Forelimb muscle (tissue), 1 donor: ENCODE data around the gene DIP2A. TPM values are rescaled to one million over a fixed set of nuclear protein-coding genes. Genes with fewer than 3 reads are reported as not detected.

Experiments
- DNase-seq: peaks from one replicate; pipeline ENCODE4 v3.0.0-alpha.2; 2013; ENCODE audit warnings: low read depth
- polyA plus RNA-seq: library from polyadenylated mRNA; unstranded; fragments of 120-200 nt; gene quantifications from one replicate; pipeline ENCODE4 v1.2.1, GENCODE V29; 2013; ENCODE audit not compliant: insufficient read length

The DIP2A gene
- polyA plus RNA-seq, 1 donor, result 28.9 TPM

DNA sequence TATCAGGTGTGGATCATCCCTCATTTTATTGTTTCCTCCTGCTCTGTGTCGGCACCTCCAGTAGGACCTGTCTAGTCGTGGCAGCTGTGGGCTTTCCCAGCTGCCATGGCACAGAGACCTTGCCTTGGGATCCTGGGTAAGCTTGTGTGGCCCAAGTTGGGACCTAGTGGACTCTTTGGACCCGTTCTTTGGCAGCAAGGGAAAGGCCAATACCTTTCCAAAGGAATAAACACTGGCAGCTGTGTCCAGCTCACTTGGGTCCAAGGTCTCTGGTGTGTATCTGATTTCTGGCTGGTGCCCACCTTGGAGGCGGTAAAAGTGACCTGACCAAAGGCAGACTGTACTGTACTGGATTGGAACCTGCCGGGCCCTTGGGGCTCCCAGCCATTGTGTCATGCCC lies 21.8 kb downstream of the DIP2A start:
- no peak for DNase-seq

- DNase-seq, result no peak
Measured at GRCh38 chr21:46482225-46482845, 23.6 kb downstream of the DIP2A start.

- DNase-seq, result no peak
Measured at GRCh38 chr21:46482846-46483231, 24.1 kb downstream of the DIP2A start.

DNA sequence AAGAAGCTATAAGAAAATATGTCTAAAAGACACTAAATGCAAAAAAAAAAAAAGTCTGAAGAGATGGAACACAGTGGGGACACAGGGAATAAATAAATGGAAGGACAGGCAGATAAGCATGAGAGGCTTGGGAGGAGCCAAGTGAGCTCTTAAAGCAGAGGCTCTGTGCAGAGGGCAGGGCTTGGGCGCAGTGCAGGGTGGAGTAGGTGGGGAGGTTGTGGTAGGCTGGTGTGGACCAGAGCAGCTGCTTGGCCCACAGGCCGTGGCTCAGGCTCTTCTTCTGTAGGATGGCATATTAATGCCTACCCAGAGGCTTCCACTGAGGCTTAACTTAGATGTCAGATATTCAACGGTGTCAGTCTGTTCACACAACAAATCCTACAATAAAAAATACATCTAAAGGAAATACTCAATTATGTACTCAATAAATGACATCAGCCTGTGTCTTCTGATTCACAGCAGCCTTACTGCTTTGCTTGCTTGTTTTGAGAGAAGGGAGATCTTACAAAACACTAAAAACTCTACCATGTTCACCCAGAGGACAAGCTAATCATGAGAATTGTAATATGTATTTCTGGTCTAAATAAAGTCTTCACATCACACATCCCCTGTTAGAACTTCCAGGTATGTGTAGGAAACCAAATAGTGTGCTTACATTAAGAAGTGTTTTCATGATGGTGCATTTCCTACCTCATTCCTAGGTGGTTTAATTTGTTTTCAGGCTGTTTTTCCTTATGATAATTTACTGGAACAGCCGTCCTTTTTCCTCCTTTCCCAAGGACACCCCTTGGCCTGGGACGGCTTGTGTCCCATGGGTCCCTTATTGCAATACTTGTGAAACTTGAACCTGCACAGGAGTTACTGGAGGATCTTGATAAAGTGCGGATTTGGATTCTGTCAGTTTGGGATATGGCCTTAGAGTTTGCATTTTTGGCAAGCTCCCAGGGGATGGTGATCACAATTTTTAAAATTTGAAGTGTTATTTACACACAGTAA lies 24.9 kb downstream of the DIP2A start:
- no peak for DNase-seq

DNA sequence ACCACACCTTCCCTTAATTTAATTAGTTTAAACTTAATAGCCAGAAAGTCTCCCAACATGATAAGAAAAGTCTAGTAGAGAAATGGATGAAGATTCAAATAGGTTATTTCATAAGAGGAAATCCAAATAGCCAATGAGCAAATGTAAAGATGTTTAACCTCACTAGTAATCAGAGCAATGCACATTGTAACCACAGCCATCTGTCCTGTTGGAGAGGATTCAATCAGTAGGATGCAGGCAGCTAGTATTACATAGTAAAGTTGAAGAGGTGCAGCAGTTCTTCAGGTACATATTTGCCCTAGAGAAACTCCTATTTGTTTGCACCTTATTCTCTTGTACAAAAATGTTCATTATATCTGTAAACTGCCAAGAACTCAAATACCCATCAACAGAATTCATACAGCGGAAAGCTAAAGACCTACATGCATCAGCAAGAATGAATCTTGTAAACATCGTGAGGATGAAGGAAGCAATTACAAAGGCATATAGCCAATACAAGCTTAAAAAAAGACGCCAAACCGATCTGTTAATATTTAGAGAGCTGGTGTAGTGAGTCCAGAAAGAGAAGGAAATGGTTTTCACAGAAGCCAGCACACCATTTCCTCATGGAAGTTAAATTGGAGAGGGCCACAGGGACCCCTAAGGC lies 27.9 kb downstream of the DIP2A start:
- no peak for DNase-seq

- DNase-seq, result no peak
Measured at GRCh38 chr21:46489162-46489663, 30.5 kb downstream of the DIP2A start.

DNA sequence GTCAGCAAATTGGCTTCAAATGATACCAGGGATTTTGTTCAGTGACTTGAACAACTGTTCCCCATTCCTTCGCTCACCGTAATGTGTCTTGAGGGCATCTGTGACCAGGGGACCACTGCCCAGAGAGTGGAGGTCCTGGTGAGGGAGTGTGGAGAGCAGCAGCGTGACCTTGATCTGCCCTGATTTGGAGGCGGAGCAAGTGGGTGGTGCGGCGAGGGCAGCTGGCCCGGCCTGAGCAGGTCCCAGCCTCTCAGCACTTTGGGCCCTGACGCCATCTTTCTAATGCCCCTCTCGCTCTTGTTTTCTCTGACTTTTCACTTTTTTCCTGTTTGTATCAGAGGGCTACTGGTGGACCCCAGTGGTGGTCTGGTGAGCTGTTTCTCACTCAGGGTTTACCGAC lies 31.1 kb downstream of the DIP2A start:
- no peak for DNase-seq

- DNase-seq, result no peak
Measured at GRCh38 chr21:46491553-46491952, 32.9 kb downstream of the DIP2A start.

GRCh38 chr21:46492851-46493250 lies 34.2 kb downstream of the DIP2A start:
- no peak for DNase-seq

DNA sequence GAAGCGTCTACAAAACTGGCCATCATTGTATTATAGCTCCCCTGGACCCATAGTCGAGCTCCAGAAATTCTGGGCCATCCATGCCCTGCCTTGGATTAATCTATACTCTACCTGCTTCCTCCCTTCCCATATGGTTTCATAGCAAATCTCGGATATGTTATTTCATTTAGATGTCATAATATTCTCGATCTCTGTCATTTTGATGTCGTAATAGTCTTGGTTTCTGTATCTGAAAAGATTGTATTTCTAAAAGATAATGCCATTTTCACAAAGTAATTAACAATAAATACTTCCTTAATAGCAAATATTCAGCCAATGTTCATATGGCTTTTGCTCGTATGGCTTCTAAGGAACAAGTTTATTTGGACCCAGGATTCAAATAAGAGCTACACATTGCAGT lies 35.1 kb downstream of the DIP2A start:
- no peak for DNase-seq

- no peak for DNase-seq
Measured at GRCh38 chr21:46498335-46499050, 39.8 kb downstream of the DIP2A start.

DNA sequence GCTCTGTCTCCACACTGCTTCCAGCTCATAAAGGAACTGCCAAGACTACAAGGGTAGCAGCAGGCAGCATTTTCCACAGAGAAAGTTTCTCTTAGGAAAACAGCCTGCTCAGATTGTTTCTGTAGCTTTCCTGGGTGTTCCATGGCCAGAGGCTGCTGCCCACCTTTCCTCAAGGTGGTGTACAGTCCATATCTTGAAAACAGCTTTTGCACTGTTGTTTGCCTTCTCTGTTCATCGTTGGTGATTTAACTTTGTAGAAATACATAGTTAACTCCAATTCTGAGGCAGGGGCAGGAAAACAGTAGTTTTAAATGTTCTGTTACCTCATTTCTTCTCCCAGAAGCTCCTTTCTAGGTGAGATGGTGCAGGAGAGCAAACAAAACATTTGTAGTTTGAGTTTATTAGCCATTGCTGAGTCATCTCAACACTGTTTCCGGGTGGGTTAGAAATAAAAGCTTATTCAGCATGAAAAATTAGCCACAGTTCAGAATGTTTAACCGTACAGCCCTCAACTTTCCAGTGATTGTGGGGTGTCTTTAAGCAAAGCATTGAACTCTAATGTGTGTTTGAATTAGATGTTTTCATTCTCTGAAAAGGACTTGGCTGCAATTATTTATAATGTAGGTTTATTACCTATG lies 41.7 kb downstream of the DIP2A start:
- DNase-seq, result no peak

DNA sequence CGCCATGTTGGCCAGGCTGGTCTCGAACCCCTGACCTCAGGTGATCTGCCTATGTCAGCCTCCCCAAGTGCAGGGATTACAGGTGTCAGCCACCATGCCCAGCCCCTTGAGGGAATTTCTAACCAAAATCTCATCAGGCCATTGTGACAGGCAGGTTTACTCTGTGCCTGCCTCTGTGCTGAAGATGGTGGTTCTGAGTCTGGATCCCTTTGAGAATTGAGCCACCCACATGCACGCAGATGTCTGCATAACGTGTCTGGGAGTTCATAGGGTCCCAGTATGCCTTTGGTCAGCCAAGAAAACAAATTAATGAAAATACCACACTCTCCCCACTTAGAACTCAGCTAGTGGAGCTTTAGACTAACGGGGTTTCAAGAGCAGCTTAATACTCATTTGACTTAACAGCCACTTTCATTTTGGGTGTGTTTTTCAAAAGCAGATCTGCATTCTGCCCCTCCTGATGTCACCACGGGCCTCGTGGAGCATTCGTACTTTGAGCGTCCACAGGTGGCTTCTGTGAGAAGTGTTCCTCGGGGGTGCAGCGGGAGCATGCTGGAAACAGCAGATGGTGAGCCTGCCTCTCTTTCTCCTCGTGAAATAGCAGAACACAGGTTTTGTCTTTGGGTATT lies 45.3 kb downstream of the DIP2A start:
- DNase-seq, result no peak

DNA sequence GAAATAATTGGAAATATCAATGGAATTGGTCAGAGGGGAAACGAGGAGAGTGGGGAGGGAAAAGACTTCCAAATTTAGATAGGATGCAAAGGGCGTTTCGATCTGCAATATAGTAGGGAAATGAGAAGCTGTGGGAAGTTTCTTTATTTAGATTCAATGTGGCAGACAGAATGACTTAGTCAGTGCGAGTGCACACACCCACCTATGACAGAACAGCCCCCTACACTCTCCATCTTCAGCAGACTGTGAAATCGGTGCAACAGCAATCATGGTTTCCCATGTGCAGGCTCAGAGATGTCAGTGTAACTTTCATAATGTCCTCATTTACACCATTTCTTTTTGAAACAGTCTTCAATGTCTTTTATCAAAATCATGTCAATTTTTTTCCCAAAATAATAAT lies 46.0 kb downstream of the DIP2A start:
- no peak for DNase-seq

GRCh38 chr21:46507562-46507961 lies 48.9 kb downstream of the DIP2A start:
- DNase-seq, result no peak

DNA sequence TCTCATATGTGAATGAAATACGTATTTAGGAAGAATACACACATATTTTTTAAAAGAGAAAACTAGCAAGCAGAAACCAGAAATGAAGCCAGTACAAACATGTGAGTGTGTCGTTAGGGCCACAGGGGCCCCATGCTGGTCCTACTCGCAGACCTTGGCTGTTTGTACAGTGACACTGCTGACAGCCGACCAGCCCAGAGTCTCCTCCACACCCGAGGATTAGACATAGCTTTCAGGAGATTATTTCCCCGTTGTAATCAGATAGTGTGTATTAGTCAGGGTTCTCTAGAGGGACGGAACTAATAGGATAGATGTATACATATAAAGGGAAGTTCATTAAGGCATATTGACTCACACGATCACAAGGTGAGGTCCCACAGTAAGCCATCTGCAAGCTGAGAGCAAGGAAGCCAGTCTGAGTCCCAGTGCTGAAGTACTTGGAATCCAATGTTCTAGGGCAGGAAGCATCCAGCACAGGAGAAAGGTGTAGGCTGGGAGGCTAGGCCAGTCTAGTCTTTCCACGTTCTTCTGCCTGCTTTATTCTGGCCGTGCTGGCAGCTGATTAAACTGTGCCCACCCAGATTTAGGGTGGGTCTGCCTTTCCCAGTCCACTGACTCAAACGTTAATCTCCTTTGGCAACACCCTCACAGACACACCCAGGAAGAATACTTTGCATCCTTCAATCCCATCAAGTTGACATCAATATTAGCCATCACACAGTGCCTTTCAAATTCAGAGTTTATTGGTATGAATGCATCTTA lies 51.2 kb downstream of the DIP2A start:
- DNase-seq, result no peak

- no peak for DNase-seq
Measured at GRCh38 chr21:46515109-46515508, 56.4 kb downstream of the DIP2A start.

DNA sequence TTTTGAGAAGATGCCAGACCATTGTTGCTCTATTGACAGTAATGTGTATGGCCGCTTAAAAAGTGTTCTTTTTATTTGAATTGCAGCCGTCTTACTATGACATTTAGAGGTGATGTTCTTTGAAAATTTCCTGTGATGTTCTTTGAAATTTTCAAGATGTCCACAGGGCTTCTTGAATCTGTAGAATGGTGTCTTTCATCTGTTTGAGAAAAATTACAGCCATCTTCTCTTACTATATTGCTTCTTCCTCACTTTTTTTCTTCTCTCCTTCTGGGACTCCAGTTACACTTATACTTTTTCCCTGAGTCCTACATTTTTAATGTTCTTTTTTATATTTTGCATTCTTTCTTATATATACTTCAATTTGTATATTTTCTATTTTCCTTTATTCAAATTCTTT lies 57.4 kb downstream of the DIP2A start:
- no peak for DNase-seq

DNA sequence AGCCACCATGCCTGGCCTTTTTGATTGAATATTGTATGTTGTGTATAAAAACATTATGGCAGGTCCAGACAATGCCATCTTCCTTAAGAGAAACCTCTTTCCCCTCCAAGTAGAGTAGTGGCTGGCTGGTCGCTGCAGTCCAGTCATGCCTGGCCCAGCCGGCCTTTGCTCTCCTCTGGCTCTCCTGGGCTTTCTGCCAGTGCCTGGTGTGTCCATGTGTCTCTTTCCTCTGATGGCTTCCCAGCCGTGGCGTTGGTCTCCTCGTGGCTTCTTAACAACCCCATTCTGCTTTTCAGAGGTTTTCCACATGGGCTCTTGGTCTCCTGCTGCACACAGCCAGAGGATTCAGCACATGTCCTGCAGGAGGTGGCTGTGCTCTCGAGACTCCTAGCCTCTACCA lies 58.7 kb downstream of the DIP2A start:
- no peak for DNase-seq

GRCh38 chr21:46518983-46519583 lies 60.4 kb downstream of the DIP2A start:
- DNase-seq, result no peak
